ENCODE results near the gene PRXL2C.

- TF ChIP-seq EZH2 (IDR thresholded peaks at IDR 0.05; ENCODE audit: insufficient read depth, low read length), result no peak
- TF ChIP-seq CTCF (IDR thresholded peaks at IDR 0.05; ENCODE audit: insufficient read depth, low read depth, low read length), result no peak
These were observed 19.9 kb upstream of the PRXL2C start for GRCh38 chr9:96674906-96675538.
